ENCODE data around the gene SLC30A10. TPM values are rescaled to one million over a fixed set of nuclear protein-coding genes. Genes with fewer than 3 reads are reported as not detected.

The SLC30A10 gene
- total RNA-seq, 2 experiments from 2014 or later: not detected

DNA sequence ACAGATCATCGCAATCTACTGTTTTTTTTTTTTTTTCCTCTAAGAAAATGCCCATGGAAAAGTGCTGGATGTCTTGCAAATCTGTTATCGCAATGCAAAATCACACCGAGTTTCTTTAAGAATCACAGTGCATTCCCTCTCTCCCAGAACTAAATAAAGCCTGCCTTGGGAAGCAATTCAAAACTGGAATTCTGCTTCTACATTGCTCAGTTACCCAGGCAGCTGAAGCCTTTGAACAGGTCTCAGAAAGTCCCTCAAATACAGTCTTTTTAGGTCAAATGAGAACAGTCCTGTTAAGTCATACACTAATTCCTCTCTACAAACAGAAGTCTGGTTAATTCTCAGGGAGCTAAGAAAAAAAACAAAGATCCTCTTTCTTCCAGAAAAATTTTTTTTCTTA lies 46.3 kb downstream of the SLC30A10 start:
- H3K9me3 Mint-ChIP-seq: no peaks in the 10 kb centered on the region
- no peaks in the 10 kb centered on the region for H3K36me3 Mint-ChIP-seq (ENCODE audit: low read depth)
- Histone ChIP-seq H3K27ac (ENCODE audit: low read depth in 1 of 2, low read length in 2 of 2) (no peak overlapping the region), H3K4me1 (ENCODE audit: insufficient read depth, low read length) (no peaks in the 10 kb centered on the region), H3K36me3 (ENCODE audit: insufficient read depth, low read length) (no peaks in the 10 kb centered on the region), H3K4me3 (ENCODE audit: low read length) (no peak overlapping the region), H3K27me3 (ENCODE audit: control insufficient read depth in 1 of 2, insufficient read depth in 2 of 2, low read length in 2 of 2) (no peaks in the 10 kb centered on the region), H3K9me3 (ENCODE audit: control insufficient read depth in 1 of 2, insufficient read depth in 1 of 2, low read length in 2 of 2) (no peaks in the 10 kb centered on the region)
- intact Hi-C loops (cut with DNase I, micrococcal nuclease): no loop called here
- no peaks in the 10 kb centered on the region for H3K4me1 Mint-ChIP-seq (ENCODE audit: low read depth)
- no peak overlapping the region for H3K27ac Mint-ChIP-seq
- TF ChIP-seq, protein P1, sequence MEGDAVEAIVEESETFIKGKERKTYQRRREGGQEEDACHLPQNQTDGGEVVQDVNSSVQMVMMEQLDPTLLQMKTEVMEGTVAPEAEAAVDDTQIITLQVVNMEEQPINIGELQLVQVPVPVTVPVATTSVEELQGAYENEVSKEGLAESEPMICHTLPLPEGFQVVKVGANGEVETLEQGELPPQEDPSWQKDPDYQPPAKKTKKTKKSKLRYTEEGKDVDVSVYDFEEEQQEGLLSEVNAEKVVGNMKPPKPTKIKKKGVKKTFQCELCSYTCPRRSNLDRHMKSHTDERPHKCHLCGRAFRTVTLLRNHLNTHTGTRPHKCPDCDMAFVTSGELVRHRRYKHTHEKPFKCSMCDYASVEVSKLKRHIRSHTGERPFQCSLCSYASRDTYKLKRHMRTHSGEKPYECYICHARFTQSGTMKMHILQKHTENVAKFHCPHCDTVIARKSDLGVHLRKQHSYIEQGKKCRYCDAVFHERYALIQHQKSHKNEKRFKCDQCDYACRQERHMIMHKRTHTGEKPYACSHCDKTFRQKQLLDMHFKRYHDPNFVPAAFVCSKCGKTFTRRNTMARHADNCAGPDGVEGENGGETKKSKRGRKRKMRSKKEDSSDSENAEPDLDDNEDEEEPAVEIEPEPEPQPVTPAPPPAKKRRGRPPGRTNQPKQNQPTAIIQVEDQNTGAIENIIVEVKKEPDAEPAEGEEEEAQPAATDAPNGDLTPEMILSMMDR (IDR thresholded peaks at IDR 0.05): no peak
- ChIA-PET POLR2A (no interaction called here), CTCF (no interaction called here)
- ATAC-seq (ENCODE audit: poor library complexity): no peak
- H3K4me3 Mint-ChIP-seq: no peak overlapping the region
- peaks cover 32% of the 10 kb centered on the region for H3K27me3 Mint-ChIP-seq
- no peak for DNase-seq

DNA sequence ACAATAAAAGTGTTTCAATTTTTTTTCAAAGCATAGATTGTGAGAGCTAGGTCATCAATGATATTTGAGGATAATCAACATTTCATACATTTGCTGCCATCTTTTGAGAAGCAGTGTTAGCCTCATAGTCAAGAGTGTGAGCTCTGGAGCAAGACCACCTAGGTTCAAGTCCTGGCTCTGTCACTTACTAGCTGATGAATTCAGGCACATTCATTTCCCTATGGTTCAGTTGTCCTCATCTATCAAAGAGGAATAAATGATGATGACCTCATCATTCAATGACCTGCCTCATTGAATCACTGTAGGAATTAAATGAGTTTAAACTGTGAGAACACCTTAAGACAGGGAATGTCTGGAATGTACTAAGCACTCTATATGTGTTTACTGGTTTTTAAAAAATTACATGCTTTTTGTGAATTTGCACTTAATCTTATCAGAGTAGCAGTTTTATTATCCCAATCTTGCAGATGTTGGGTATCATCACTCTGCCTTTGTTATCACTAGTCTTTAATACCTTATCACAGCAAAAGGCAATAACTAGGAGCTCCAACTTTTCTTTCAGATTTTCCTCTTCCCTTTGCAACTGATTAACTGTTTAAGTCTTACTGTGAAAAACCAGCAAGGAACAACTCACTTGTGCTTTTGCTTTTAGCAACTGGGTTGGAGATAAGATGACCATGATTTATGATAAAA lies 47.4 kb downstream of the SLC30A10 start:
- no peaks in the 10 kb centered on the region for H3K36me3 Mint-ChIP-seq (ENCODE audit: low read depth)
- Histone ChIP-seq H3K4me1 (ENCODE audit: insufficient read depth, low read length) (no peaks in the 10 kb centered on the region), H3K36me3 (ENCODE audit: insufficient read depth, low read length) (no peaks in the 10 kb centered on the region), H3K27ac (ENCODE audit: low read depth in 1 of 2, low read length in 2 of 2) (no peak overlapping the region), H3K4me3 (ENCODE audit: low read length) (no peak overlapping the region), H3K27me3 (ENCODE audit: control insufficient read depth in 1 of 2, insufficient read depth in 2 of 2, low read length in 2 of 2) (no peaks in the 10 kb centered on the region), H3K9me3 (ENCODE audit: control insufficient read depth in 1 of 2, insufficient read depth in 1 of 2, low read length in 2 of 2) (no peaks in the 10 kb centered on the region)
- DNase-seq (no peak), ATAC-seq (ENCODE audit: poor library complexity) (no peak)
- no peak overlapping the region for H3K4me3 Mint-ChIP-seq
- peaks cover 22% of the 10 kb centered on the region for H3K27me3 Mint-ChIP-seq
- intact Hi-C loops (cut with DNase I, micrococcal nuclease): no loop called here
- H3K27ac Mint-ChIP-seq: no peak overlapping the region
- no peaks in the 10 kb centered on the region for H3K9me3 Mint-ChIP-seq
- H3K4me1 Mint-ChIP-seq (ENCODE audit: low read depth): no peaks in the 10 kb centered on the region
- POLR2A ChIA-PET: no interaction called here
- CTCF ChIA-PET: interaction anchor here (0.6 kb wide), 1 partner anchor 10 kb away, joined by 3 read pairs; no protein-coding TSS in a partner anchor
- TF ChIP-seq, protein P1 (IDR thresholded peaks at IDR 0.05): no peak

DNA sequence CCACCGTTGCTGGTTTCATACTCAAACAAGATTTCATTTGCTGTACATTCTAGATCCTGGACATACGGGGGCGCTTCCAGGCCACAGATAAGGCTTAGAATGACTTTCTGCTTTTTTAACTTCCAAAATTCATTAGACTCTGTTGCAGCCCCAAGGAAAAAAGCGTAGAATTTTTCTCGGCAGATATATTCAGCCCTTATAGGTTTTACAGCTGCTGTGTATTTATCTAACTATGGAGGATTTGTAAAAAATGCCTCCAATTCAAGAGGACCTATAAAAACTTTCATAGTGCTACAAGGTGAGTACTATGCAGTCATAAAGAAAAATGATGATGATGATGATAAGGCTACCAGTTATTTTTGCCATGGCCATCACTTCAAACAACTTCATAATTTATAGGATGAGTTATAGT lies 51.6 kb downstream of the SLC30A10 start:
- intact Hi-C loops (cut with DNase I, micrococcal nuclease): no loop called here
- no peaks in the 10 kb centered on the region for H3K4me1 Mint-ChIP-seq (ENCODE audit: low read depth)
- Histone ChIP-seq H3K27me3 (ENCODE audit: control insufficient read depth in 1 of 2, insufficient read depth in 2 of 2, low read length in 2 of 2) (peaks cover 0 to 4% of the 10 kb centered on the region in 2 experiments), H3K4me3 (ENCODE audit: low read length) (no peak overlapping the region), H3K9me3 (ENCODE audit: control insufficient read depth in 1 of 2, insufficient read depth in 1 of 2, low read length in 2 of 2) (no peaks in the 10 kb centered on the region), H3K4me1 (ENCODE audit: insufficient read depth, low read length) (no peaks in the 10 kb centered on the region), H3K36me3 (ENCODE audit: insufficient read depth, low read length) (no peaks in the 10 kb centered on the region), H3K27ac (ENCODE audit: low read depth in 1 of 2, low read length in 2 of 2) (no peak overlapping the region)
- H3K27ac Mint-ChIP-seq: no peak overlapping the region
- ATAC-seq (ENCODE audit: poor library complexity): no peak
- ChIA-PET CTCF (no interaction called here), POLR2A (no interaction called here)
- TF ChIP-seq, protein P1 (IDR thresholded peaks at IDR 0.05): no peak
- no peaks in the 10 kb centered on the region for H3K36me3 Mint-ChIP-seq (ENCODE audit: low read depth)
- peaks cover 9% of the 10 kb centered on the region for H3K27me3 Mint-ChIP-seq
- no peak overlapping the region for H3K4me3 Mint-ChIP-seq
- DNase-seq: no peak
- H3K9me3 Mint-ChIP-seq: no peaks in the 10 kb centered on the region

Measured in CD4-positive, alpha-beta T cell (primary cell).